HCT116 (cell line): Measurements from ENCODE around the gene ARHGAP29. TPM values are rescaled to one million over a fixed set of nuclear protein-coding genes. Genes with fewer than 3 reads are reported as not detected.

Experiments
- ATAC-seq: fragments of 200-7000 bp; cut with Tn5 transposase; 2 replicates; pipeline ENCODE4 v1.9.1; 2020; ENCODE audit warnings: mild to moderate bottlenecking, moderate library complexity
- BruUV-seq: library from RNA; stranded (reverse); fragments of 400-500 nt; replicated peaks from 2 replicates; lab custom pipeline; 2021; lab: Mats Ljungman, UMichigan
- CTCF ChIA-PET: fragments of 300-600 bp; sonication (Branson Sonifier 250); formaldehyde crosslinking; loops from one replicate; lab custom pipeline; 2021; ENCODE audit warnings: antibody characterized with exemption; lab: Charles Lee
- POLR2A ChIA-PET: fragments of 300-600, 350-600 bp; sonication (Branson Sonifier 250); formaldehyde crosslinking; loops from one replicate; lab custom pipeline; 2021; ENCODE audit warnings: antibody characterized with exemption; lab: Charles Lee
- RAD21 ChIA-PET, 2 experiments: fragments of 300-600 bp; sonication (Branson Sonifier 250); formaldehyde crosslinking; loops; one replicate each; lab custom pipeline; 2023; ENCODE audit warnings: low total read pairs in 2 of 2; ENCODE audit not compliant: uncharacterized antibody in 2 of 2, unreplicated experiment in 2 of 2, low non-redundant PET in 1 of 2; lab: Charles Lee
- DNase-seq: peaks from one replicate; pipeline ENCODE4 v3.0.0-alpha.2; 2010; ENCODE audit warnings: low read depth, low spot score
- H2AFZ ChIP-seq: fragments of 200-600 bp; shearing (Covaris generic), sonication (generic); 2 replicates; pipeline ENCODE4 v1.6.1; 2017; ENCODE audit warnings: low read depth, mixed run types, mixed read lengths, antibody characterized with exemption, low read length; ENCODE audit not compliant: poor library complexity, severe bottlenecking
- H3K27ac ChIP-seq: 2 replicates; pipeline ENCODE4 v1.5.1; 2012; ENCODE audit warnings: low read depth, low read length
- H3K27me3 ChIP-seq: fragments of 200-600 bp; sonication (generic); 2 replicates; pipeline ENCODE4 v1.6.1; 2016; ENCODE audit warnings: mixed run types, low read length, mixed read lengths; ENCODE audit not compliant: insufficient read depth
- H3K36me3 ChIP-seq, 2 experiments: fragments of 200-500 bp in 1 of 2; fragments of 200-600 bp in 1 of 2; sonication (Bioruptor generic) in 1 of 2; sonication (generic) in 1 of 2; 2 replicates each; pipeline versions ENCODE4 v1.5.1 to v1.6.1; 2014 to 2016; ENCODE audit warnings: low read length in 2 of 2, inconsistent platforms in 1 of 2, mixed read lengths in 1 of 2, mixed run types in 1 of 2; ENCODE audit not compliant: insufficient read depth in 2 of 2, control insufficient read depth in 1 of 2
- H3K4me1 ChIP-seq, 2 experiments: fragments of 200-600 bp in 1 of 2; sonication (generic) in 1 of 2; 2 replicates each; pipeline versions ENCODE4 v1.5.1 to v1.6.1; 2012 to 2017; ENCODE audit warnings: low read length in 2 of 2, inconsistent platforms in 1 of 2, mild to moderate bottlenecking in 1 of 2, mixed read lengths in 1 of 2, mixed run types in 1 of 2, moderate library complexity in 1 of 2; ENCODE audit not compliant: insufficient read depth in 2 of 2, control insufficient read depth in 1 of 2
- H3K4me2 ChIP-seq: fragments of 200-600 bp; sonication (generic); 2 replicates; pipeline ENCODE4 v1.6.1; 2017; ENCODE audit warnings: mixed run types, low read length, mixed read lengths
- H3K4me3 ChIP-seq, 2 experiments: fragments of 200-600 bp in 1 of 2; sonication (generic) in 1 of 2; replicated peaks in 1 of 2; 2 replicates each; pipeline ENCODE4 v1.5.1; 2011 to 2016; ENCODE audit warnings: low read length in 2 of 2, control low read depth in 1 of 2, low read depth in 1 of 2, mild to moderate bottlenecking in 1 of 2, mixed read lengths in 1 of 2, mixed run types in 1 of 2
- H3K79me2 ChIP-seq: fragments of 200-600 bp; sonication (generic); 2 replicates; pipeline ENCODE4 v1.6.1; 2017; ENCODE audit warnings: mild to moderate bottlenecking, mixed run types, low read length, moderate library complexity, mixed read lengths; ENCODE audit not compliant: insufficient read depth
- H3K9ac ChIP-seq: fragments of 200-600 bp; sonication (generic); 2 replicates; pipeline ENCODE4 v1.6.1; 2016; ENCODE audit warnings: low read length, mixed read lengths
- H3K9me2 ChIP-seq: fragments of 200-600 bp; sonication (generic), shearing (Covaris generic); 2 replicates; pipeline ENCODE4 v1.6.1; 2017; ENCODE audit warnings: mixed run types, mild to moderate bottlenecking, moderate library complexity; ENCODE audit not compliant: insufficient read depth
- H3K9me3 ChIP-seq, 2 experiments: fragments of 200-500 bp in 1 of 2; fragments of 200-600 bp in 1 of 2; sonication (Bioruptor generic) in 1 of 2; sonication (generic) in 1 of 2; 2 replicates each; pipeline ENCODE4 v1.6.1; 2014 to 2017; ENCODE audit warnings: low read length in 2 of 2, mixed read lengths in 2 of 2, inconsistent platforms in 1 of 2, low read depth in 1 of 2, mild to moderate bottlenecking in 1 of 2, mixed run types in 1 of 2, moderate library complexity in 1 of 2; ENCODE audit not compliant: control insufficient read depth in 1 of 2, insufficient read depth in 1 of 2
- H4K20me1 ChIP-seq: fragments of 200-600 bp; sonication (generic), shearing (Covaris generic); 2 replicates; pipeline ENCODE4 v1.6.1; 2017; ENCODE audit warnings: mixed run types, mild to moderate bottlenecking, moderate library complexity; ENCODE audit not compliant: insufficient read depth
- CEBPB ChIP-seq: IDR thresholded peaks from 2 replicates; pipeline ENCODE4 v1.6.1; 2012; ENCODE audit warnings: low read depth
- ELF1 ChIP-seq: IDR thresholded peaks from 2 replicates; pipeline ENCODE4 v1.6.1; 2012; ENCODE audit warnings: low read depth, borderline replicate concordance
- POLR2A ChIP-seq: IDR thresholded peaks from 2 replicates; pipeline ENCODE4 v1.7.0; 2011; ENCODE audit warnings: borderline replicate concordance; ENCODE audit not compliant: insufficient read depth, insufficient read length; ENCODE audit errors: extremely low read depth
- POLR2AphosphoS5 ChIP-seq: IDR thresholded peaks from 2 replicates; pipeline ENCODE4 v1.6.1; 2011; ENCODE audit warnings: mild to moderate bottlenecking, low read depth, low read length, moderate library complexity
- SP1 ChIP-seq: IDR thresholded peaks from 2 replicates; pipeline ENCODE4 v1.6.1; 2012; ENCODE audit warnings: low read depth
- intact Hi-C: fragments of 100-400 bp; cut with micrococcal nuclease; formaldehyde crosslinking; loops from 2 replicates; pipeline ENCODE4 v1.10.0; 2022
- total RNA-seq: library from RNA; stranded (reverse); gene quantifications from one replicate; pipeline ENCODE4 v1.2.1, GENCODE V29; 2021; ENCODE audit not compliant: unreplicated experiment
- TF ChIP-seq, protein P1 (sequence below): IDR thresholded peaks from 2 replicates; pipeline ENCODE4 v1.6.1; 2011; ENCODE audit warnings: mild to moderate bottlenecking, low read length, moderate library complexity; ENCODE audit not compliant: insufficient replicate concordance; ENCODE audit errors: extremely low read depth
- TF ChIP-seq, protein P2 (sequence below), 3 experiments: fragments of 200-600 bp in 1 of 3; sonication (generic) in 1 of 3; IDR thresholded peaks in 2 of 3; conservative IDR thresholded peaks in 1 of 3; 2 replicates each; pipeline ENCODE4 v1.5.1; 2012 to 2017; ENCODE audit warnings: low read depth in 2 of 3, low read length in 2 of 3, antibody characterized with exemption in 1 of 3, borderline replicate concordance in 1 of 3, control low read depth in 1 of 3, mild to moderate bottlenecking in 1 of 3, mixed read lengths in 1 of 3, mixed run types in 1 of 3, moderate library complexity in 1 of 3; ENCODE audit not compliant: insufficient read depth in 1 of 3

The ARHGAP29 gene
- total RNA-seq, 1 experiment from 2014 or later, result 128 TPM

DNA sequence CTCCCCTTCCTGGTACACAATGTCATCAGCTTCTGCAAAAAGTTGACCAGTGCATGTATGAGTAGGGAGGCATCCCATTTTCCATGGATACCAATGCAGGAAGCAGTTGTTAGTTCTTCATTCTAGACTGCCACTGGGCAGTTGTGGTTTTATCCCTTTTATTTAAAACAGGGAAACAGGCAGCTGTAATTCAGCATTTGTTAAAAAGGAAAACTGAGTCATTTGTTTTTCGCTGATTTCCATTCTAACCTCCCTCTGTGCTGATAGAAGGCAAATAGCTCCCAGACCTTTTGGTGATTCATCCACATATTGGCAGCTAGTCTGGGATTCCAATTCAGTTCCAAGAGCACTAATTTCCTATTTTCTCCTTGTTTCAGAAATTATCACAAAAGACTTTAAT lies 95.4 kb downstream of the ARHGAP29 start (continued):
- TF ChIP-seq, protein P1, sequence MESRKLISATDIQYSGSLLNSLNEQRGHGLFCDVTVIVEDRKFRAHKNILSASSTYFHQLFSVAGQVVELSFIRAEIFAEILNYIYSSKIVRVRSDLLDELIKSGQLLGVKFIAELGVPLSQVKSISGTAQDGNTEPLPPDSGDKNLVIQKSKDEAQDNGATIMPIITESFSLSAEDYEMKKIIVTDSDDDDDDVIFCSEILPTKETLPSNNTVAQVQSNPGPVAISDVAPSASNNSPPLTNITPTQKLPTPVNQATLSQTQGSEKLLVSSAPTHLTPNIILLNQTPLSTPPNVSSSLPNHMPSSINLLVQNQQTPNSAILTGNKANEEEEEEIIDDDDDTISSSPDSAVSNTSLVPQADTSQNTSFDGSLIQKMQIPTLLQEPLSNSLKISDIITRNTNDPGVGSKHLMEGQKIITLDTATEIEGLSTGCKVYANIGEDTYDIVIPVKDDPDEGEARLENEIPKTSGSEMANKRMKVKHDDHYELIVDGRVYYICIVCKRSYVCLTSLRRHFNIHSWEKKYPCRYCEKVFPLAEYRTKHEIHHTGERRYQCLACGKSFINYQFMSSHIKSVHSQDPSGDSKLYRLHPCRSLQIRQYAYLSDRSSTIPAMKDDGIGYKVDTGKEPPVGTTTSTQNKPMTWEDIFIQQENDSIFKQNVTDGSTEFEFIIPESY, result no peak

DNA sequence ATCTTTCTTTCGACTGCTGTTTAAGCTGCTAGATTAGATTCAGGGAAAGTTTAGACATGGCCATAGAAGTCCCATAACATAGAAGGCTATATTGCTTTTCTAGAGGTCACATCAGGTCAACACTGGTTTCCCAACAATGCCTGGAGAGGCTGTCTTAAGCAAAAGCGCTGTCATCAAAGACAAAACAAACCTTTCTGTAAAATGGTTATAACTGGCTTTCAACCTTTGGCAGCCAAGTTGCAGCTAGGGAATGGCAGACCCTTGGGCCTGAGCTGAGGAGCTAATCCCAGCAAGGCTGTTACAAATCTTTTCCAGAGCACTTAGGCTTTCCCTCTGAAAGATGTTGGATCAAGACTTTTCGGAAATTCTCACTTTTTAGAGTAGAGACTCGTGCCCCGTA lies 105.3 kb downstream of the ARHGAP29 start:
- no peak for TF ChIP-seq SP1
- no peak for TF ChIP-seq POLR2AphosphoS5
- TF ChIP-seq ELF1, result no peak
- no peak for TF ChIP-seq CEBPB
- TF ChIP-seq, protein P2, sequence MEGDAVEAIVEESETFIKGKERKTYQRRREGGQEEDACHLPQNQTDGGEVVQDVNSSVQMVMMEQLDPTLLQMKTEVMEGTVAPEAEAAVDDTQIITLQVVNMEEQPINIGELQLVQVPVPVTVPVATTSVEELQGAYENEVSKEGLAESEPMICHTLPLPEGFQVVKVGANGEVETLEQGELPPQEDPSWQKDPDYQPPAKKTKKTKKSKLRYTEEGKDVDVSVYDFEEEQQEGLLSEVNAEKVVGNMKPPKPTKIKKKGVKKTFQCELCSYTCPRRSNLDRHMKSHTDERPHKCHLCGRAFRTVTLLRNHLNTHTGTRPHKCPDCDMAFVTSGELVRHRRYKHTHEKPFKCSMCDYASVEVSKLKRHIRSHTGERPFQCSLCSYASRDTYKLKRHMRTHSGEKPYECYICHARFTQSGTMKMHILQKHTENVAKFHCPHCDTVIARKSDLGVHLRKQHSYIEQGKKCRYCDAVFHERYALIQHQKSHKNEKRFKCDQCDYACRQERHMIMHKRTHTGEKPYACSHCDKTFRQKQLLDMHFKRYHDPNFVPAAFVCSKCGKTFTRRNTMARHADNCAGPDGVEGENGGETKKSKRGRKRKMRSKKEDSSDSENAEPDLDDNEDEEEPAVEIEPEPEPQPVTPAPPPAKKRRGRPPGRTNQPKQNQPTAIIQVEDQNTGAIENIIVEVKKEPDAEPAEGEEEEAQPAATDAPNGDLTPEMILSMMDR (IDR thresholded peaks at IDR 0.05 in 2 of 3, conservative IDR thresholded peaks at IDR 0.05 in 1 of 3; ENCODE audit: borderline replicate concordance in 1 of 3, insufficient read depth in 1 of 3, low read depth in 2 of 3, low read length in 2 of 3), result no peak
- TF ChIP-seq POLR2A, result no peak
- no TSS peak for BruUV-seq
- Histone ChIP-seq H2AFZ (no peak overlapping the region), H4K20me1 (no peaks in the 10 kb centered on the region), H3K27ac (no peak overlapping the region), H3K4me1 (no peaks in the 10 kb centered on the region), H3K4me3 (no peak overlapping the region), H3K27me3 (no peaks in the 10 kb centered on the region), H3K9ac (no peak overlapping the region), H3K36me3 (no peaks in the 10 kb centered on the region), H3K9me2 (no peaks in the 10 kb centered on the region), H3K4me2 (no peak overlapping the region), H3K79me2 (no peaks in the 10 kb centered on the region), H3K9me3 (no peaks in the 10 kb centered on the region)
- DNase-seq (no peak), ATAC-seq (no peak)
- ChIA-PET RAD21 (no interaction called here), CTCF (no interaction called here), POLR2A (no interaction called here)
- intact Hi-C loops, result no loop called here
